ENCODE results near the gene CAD. TPM values are rescaled to one million over a fixed set of nuclear protein-coding genes. Genes with fewer than 3 reads are reported as not detected.

CAD gene
- total RNA-seq, 1 donor from 2014 or later = 28.8 TPM

GRCh38 chr2:27284996-27285395 lies 67.8 kb downstream of the CAD start:
- DNase-seq (no peak), ATAC-seq (no peak)
- H3K27ac ChIP-seq = no peak overlapping the region
- no peak for TF ChIP-seq CTCF (IDR thresholded peaks at IDR 0.05)
- no peaks in the 10 kb centered on the region for H3K9me3 ChIP-seq
- H3K27me3 ChIP-seq (ENCODE audit: low read depth) = peaks cover 10% of the 10 kb centered on the region
- intact Hi-C loops (cut with DNase I) = no loop called here
- peaks cover 2% of the 10 kb centered on the region for H3K4me1 ChIP-seq
- H3K4me3 ChIP-seq = no peak overlapping the region
- H3K36me3 ChIP-seq = no peaks in the 10 kb centered on the region

- TF ChIP-seq CTCF (IDR thresholded peaks at IDR 0.05) = no peak
- Histone ChIP-seq H3K9me3 (no peaks in the 10 kb centered on the region), H3K4me3 (no peak overlapping the region), H3K36me3 (no peaks in the 10 kb centered on the region), H3K27ac (no peak overlapping the region), H3K4me1 (no peaks in the 10 kb centered on the region), H3K27me3 (ENCODE audit: low read depth) (peaks cover 13% of the 10 kb centered on the region)
- no peak for ATAC-seq
- DNase-seq = no peak
- intact Hi-C loops (cut with DNase I) = no loop called here
Measured at GRCh38 chr2:27285481-27285880, 68.3 kb downstream of the CAD start.

DNA sequence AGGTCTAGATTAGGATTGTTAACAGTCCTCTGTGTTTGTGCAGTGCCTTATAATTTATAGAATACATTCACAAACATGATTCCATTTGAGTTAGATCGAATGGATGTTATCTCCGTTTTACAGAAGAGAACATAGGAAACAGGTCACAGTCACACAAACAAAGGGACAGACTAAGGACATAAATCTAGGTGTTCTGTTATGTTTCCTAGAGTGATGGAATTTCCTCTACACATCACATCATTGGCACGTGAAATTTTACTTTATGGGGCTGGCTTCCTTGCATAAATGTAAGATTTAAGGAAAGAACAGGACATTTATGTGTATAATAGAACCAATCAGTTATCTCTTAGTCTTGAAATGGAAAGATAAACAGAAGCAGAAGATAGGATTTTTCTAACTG lies 71.4 kb downstream of the CAD start:
- ATAC-seq (no peak), DNase-seq (no peak)
- intact Hi-C loops (cut with DNase I) = no loop called here
- Histone ChIP-seq H3K9me3 (no peaks in the 10 kb centered on the region), H3K36me3 (no peaks in the 10 kb centered on the region), H3K27me3 (ENCODE audit: low read depth) (peaks cover 15% of the 10 kb centered on the region), H3K27ac (no peak overlapping the region), H3K4me3 (no peak overlapping the region), H3K4me1 (no peaks in the 10 kb centered on the region)
- TF ChIP-seq CTCF (IDR thresholded peaks at IDR 0.05) = no peak

DNA sequence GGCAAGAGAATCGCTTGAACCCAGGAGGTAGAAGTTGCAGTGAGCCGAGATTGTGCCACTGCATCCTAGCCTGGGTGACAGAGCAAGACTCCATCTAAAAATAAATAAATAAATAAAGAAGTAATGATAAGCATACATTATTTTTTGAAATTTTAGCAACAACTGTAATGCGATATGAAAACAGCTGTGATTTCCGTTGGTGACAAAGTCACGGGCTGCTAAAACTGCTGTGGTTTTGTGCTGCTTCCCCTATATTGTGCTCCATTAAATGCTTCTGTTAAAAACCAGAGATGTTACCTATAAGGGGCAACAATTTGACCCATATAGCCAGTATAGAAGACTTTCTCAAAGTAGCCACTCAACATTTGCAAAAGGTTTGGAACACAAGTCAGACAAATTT lies 73.4 kb downstream of the CAD start:
- Histone ChIP-seq H3K27me3 (ENCODE audit: low read depth) (peaks cover 10% of the 10 kb centered on the region), H3K4me3 (no peak overlapping the region), H3K36me3 (no peaks in the 10 kb centered on the region), H3K27ac (no peak overlapping the region), H3K4me1 (peaks cover 4% of the 10 kb centered on the region), H3K9me3 (no peaks in the 10 kb centered on the region)
- DNase-seq (no peak), ATAC-seq (no peak)
- TF ChIP-seq CTCF (IDR thresholded peaks at IDR 0.05) = no peak
- intact Hi-C loops (cut with DNase I) = no loop called here

GRCh38 chr2:27291865-27292264 lies 74.7 kb downstream of the CAD start:
- DNase-seq (no peak), ATAC-seq (peak; percentile 19 to 34)
- intact Hi-C loops (cut with DNase I) = no loop called here
- Histone ChIP-seq H3K4me1 (peaks cover 4% of the 10 kb centered on the region), H3K36me3 (no peaks in the 10 kb centered on the region), H3K9me3 (no peaks in the 10 kb centered on the region), H3K27ac (no peak overlapping the region), H3K27me3 (ENCODE audit: low read depth) (peaks cover 10% of the 10 kb centered on the region), H3K4me3 (no peak overlapping the region)
- no peak for TF ChIP-seq CTCF (IDR thresholded peaks at IDR 0.05)

Other genes with a start within 250 kb of the CAD start
- gene MAPRE3, start 246.7 kb upstream of the CAD start, total RNA-seq = 27.1 TPM
- 62.9 TPM for gene TMEM214, start 184.4 kb upstream of the CAD start, total RNA-seq
- 18.9 TPM for gene AGBL5, start 165.7 kb upstream of the CAD start, total RNA-seq
- gene OST4, start 145.7 kb upstream of the CAD start, total RNA-seq = 243 TPM
- 56.3 TPM for gene EMILIN1, start 138.8 kb upstream of the CAD start, total RNA-seq
- 5.1 TPM for gene KHK, start 130.6 kb upstream of the CAD start, total RNA-seq
- gene CGREF1, start 98.2 kb upstream of the CAD start, total RNA-seq = 0.74 TPM
- 0.21 TPM for gene ABHD1, start 93.6 kb upstream of the CAD start, total RNA-seq
- 37.7 TPM for gene PREB, start 82.7 kb upstream of the CAD start, total RNA-seq
- gene PRR30, start 78.0 kb upstream of the CAD start, total RNA-seq = not detected
- gene TCF23, start 68.4 kb upstream of the CAD start, total RNA-seq = 1.2 TPM
- 102 TPM for gene ATRAID, start 5.3 kb upstream of the CAD start, total RNA-seq
- gene SLC5A6, start 5.1 kb upstream of the CAD start, total RNA-seq = 20.8 TPM
- gene SLC30A3, start 45.7 kb downstream of the CAD start, total RNA-seq = 0.80 TPM
- gene DNAJC5G, start 58.1 kb downstream of the CAD start, total RNA-seq = not detected
- not detected for gene TRIM54, start 65.1 kb downstream of the CAD start, total RNA-seq
- gene UCN, start 91.1 kb downstream of the CAD start, total RNA-seq = 4.0 TPM
- gene MPV17, start 105.7 kb downstream of the CAD start, total RNA-seq = 79.2 TPM
- 56.4 TPM for gene GTF3C2, start 139.4 kb downstream of the CAD start, total RNA-seq
- 32.9 TPM for gene EIF2B4, start 153.0 kb downstream of the CAD start, total RNA-seq
- 107 TPM for gene SNX17, start 153.2 kb downstream of the CAD start, total RNA-seq
- 13.9 TPM for gene ZNF513, start 163.4 kb downstream of the CAD start, total RNA-seq
- 52.0 TPM for gene PPM1G, start 192.2 kb downstream of the CAD start, total RNA-seq
- gene NRBP1, start 211.3 kb downstream of the CAD start, total RNA-seq = 66.5 TPM
- 18.8 TPM for gene KRTCAP3, start 225.0 kb downstream of the CAD start, total RNA-seq